ENCODE measurements around the gene CIDEA.

Gene CIDEA

DNA sequence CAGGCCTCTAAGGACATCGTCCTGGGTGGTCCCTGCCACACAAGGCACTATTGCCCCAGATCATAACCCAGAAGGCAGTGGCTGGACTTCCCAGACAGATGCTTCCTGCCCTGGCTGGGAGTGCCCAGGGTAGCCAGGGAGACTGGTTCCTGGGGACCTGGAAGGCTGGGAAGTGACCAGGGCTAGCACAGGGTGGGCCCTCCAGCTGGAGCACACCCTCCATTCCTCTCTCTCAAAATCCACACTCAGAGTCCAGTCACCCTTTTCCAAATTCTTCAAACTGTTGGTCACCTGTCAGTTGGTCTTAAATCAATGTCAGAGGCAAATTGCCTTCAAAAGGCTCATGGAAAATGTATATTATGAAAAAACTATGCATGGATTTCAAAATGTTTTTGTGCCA, 42.3 kb downstream of the CIDEA start:
- no peak for DNase-seq (ENCODE audit: low spot score)
- FAIRE-seq: no peak

DNA sequence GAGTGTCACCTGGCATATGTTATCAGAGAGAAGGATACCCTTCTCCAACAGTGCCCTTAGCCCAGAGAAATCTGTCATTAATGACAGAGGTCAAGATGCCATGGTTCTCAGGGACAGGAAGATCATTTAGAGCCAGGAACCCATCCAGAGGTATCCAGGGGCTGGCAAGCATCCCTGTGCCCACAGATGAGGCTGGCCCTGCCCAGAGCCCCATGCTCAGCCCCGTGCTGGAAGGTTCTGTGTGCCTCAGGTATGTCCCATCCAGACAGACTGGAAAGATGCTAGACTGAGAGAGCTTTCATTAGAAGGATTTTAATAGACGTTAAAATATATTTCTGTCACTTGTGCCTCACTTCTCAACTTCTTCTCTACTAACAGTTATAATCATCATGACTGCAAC, 45.7 kb downstream of the CIDEA start:
- DNase-seq (ENCODE audit: low spot score): no peak
- FAIRE-seq: no peak

GRCh38 chr18:12301263-12302005, 47.3 kb downstream of the CIDEA start:
- FAIRE-seq (no peak), DNase-seq (ENCODE audit: low spot score) (no peak)

DNA sequence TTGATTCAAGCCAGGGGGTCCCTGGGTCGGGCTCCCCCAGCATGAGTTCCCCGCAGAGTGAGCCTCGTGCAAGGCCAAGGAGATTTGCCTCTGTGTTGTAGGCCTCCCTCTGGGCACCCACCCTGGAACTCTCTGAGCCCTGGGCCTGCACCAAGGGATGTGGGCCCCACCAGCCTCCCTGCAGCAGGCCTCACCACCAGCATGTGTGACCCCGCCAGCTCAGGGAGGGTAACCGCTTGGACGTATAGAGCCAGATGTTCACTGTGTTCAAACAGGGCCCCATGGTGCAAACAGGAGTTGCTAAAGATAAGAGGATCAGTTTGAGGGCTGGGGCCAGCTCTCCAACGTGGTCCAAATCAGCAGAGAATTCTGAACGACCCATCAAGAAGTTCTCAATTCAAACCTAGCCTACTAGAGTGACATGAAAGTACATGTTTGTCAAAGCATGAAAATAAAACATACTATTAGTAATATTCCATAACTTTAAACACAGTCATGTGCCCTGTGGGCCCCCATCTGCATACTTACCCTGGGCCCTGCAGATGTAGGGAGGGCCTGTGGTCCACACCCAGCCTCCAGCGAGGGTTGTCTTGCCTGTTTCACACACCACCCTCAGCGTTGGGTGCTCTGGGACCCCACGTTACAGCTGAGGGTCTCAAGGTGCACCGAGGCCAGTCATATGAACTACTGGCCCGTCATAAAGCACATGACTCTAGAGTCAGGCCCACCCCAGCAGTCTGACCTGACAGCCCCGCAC, 48.4 kb downstream of the CIDEA start:
- DNase-seq (ENCODE audit: low spot score): no peak

DNA sequence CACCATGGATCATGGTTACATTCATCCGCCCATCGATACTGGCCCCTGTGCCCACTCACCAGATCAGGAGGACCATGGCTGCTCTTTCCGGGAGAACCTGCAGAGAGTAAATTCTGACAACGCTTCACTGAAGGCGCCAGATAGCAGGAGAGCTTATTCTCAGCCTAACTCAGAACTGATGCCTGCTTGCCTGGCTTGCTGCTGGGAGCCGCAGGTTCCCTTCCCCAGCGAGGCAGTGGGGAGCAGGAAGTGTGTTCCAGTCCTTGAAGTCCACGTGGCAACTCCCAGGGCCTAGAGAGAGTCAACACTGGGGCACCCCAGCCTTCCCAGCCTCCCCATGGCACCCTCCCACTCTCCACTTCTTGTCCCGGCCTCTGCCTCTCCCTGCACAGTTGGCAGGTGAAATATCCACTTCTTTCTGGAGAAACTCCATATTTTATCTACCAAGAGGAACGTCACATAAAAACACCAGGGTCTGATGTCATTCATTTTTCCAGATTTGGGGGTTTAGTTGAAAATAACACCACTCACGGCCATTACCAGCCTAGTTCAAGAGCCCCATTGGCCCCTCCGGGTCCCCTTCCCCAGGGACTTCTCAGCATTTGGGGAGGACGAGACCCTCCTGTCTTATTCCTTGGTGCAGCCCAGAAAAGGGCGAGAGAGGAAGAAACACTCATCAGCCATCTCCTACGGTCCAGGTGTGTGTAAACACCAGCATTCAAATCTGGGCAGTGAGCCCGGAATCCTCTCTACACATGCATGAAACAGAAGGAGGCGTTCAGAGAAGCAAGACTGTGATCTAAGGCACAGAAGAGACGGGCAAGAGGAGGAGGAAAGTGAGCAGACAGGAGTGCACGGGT, 50.4 kb downstream of the CIDEA start:
- DNase-seq (ENCODE audit: low spot score) (no peak), FAIRE-seq (no peak)

More for the DNA sequence above, 48.4 kb downstream of the CIDEA start:
- FAIRE-seq: no peak

- no peak for FAIRE-seq
- no peak for DNase-seq (ENCODE audit: low spot score)
These were observed 51.0 kb downstream of the CIDEA start for GRCh38 chr18:12305211-12305610.

GRCh38 chr18:12305930-12306629, 51.9 kb downstream of the CIDEA start:
- no peak for DNase-seq (ENCODE audit: low spot score)
- FAIRE-seq: no peak

DNA sequence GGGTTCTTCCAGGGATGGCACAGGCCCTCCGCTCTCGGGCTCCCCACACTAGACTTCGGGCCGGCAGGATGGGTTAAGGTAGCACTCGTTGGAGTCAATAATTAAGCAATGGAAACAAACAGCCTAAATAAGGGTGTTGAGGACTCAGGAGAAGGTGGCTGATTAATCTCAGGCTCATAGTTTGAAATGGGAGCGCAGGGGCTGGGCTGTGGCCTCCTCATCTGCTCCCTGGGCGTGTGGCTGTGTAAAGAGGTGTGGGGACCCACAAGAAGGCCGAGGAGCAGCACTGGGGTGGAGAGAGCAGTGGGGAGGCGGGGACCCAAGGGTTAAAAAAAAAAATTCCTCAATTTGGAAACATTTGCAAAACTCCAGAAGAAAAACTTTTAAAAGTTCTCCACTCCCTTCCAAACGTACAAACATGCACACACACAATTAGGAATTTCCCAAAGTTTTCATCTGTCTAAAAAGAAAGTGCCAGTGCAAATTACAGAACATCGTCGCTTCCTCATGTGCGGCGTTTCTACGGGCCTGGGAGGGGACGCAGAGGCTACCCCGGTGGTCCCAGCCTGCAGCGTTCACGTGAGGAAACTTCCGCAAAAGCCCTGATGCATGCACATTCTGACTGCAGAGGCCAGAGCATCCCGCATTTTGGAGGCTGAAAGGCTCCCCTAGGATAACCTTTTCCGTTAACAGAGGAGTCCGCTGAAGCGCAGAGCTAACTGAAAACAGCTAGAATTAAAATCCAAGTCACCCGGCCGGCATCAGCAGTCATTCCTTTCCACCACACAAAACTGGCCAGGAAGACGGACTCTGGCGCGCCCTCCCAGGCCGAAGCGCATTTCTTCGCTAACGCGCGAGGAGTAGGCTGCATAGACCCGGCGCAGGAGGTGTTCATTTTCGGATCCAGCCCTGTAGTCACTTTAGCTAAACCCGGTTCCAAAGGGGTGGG, 52.9 kb downstream of the CIDEA start:
- DNase-seq (ENCODE audit: low spot score): no peak

GRCh38 chr18:12307701-12308385, 53.7 kb downstream of the CIDEA start, which contains the start of gene TUBB6:
TUBB6 (plus strand) TSS chr18:12308241; CDS start chr18:12308293, 52 bp downstream.
- no peak for FAIRE-seq

More for the DNA sequence above, 52.9 kb downstream of the CIDEA start:
- FAIRE-seq: no peak

GRCh38 chr18:12308386-12309100, 54.4 kb downstream of the CIDEA start:
- DNase-seq (ENCODE audit: low spot score) (peak; percentile 76), FAIRE-seq (no peak)

More at GRCh38 chr18:12307701-12308385, 53.7 kb downstream of the CIDEA start, which contains the start of gene TUBB6:
- DNase-seq (ENCODE audit: low spot score): peak; percentile 39

GRCh38 chr18:12309683-12310198, 55.6 kb downstream of the CIDEA start:
- FAIRE-seq: no peak
- DNase-seq (ENCODE audit: low spot score): no peak

- DNase-seq (ENCODE audit: low spot score): no peak
These were observed 56.6 kb downstream of the CIDEA start for GRCh38 chr18:12310762-12311161.

GRCh38 chr18:12312976-12313375, 58.8 kb downstream of the CIDEA start:
- no peak for FAIRE-seq
- no peak for DNase-seq (ENCODE audit: low spot score)

More at GRCh38 chr18:12310762-12311161, 56.6 kb downstream of the CIDEA start:
- no peak for FAIRE-seq

GRCh38 chr18:12313530-12314245, 59.5 kb downstream of the CIDEA start:
- DNase-seq (ENCODE audit: low spot score) (no peak), FAIRE-seq (no peak)

DNA sequence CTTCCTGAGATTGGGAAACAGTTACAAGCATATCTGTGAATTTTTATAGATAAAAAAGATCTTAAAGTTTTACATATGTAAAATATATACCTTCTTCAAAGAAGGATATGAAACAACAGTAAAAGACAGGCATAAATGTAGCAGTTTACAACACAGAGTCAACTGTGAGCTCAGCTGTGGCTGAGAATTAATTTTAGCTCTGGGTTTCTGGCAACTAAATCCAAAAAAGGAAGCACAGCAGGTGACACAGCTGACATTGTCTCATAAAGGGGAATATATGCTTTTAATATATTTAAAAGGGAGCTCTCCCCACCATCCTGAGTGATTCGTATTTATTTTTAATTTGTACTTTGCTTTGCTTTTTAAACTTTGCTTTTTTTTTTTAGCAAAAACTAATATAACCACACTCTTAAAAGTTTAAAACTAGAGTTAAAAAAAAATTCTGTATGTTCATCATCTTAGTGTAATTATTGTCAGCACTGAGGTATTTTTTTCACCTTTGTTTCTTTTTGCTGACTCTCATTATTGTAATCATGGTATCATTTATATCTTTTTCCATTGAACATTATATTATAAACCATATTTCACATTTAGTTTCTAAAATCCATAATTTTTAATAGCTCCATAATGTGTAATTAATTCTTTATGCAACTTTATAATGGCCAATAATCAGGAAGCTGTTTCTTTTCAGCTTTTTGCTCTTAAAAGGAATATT, 60.6 kb downstream of the CIDEA start:
- FAIRE-seq: no peak

DNA sequence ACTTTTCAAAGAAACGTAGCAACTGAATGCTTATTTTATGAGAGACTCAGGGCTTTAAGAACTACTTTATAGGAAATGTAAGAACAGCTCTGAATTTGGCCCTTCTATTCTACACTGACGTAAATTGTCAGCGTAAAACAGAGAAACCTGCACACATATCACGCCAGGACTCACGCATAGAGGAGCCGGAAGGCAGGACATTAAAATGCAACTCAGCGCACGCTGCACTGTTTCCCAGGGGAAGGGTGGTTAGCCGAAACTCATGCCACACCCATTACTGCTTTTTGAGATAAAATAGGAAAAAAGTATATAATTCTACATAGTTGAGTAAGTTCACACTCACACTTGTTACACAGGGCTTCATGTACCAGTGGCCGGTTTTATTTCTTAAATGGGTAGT, 61.3 kb downstream of the CIDEA start:
- DNase-seq (ENCODE audit: low spot score) (no peak), FAIRE-seq (no peak)

More for the DNA sequence above, 60.6 kb downstream of the CIDEA start:
- no peak for DNase-seq (ENCODE audit: low spot score)

DNA sequence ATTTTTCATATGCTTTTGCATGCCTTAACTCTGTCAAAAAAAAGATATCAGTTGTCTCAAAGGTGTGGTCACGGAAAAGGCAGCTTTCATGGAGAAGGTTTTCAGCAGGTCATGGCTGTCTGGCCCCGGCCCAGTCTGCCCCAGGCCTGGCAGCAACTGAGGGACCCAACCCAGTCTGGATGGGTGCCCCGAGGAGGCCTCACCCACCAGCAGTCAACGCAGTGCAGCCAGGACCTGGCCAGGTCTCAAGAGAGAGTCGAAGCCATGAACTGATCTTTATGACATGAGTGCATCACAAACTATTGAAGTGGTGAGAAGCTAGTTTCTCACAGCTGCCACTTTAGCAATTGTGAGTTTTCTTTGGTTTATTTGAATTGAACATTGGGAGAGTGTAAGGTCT, 61.8 kb downstream of the CIDEA start:
- DNase-seq (ENCODE audit: low spot score) (no peak), FAIRE-seq (no peak)
